CD14-positive monocyte (primary cell): Measurements from ENCODE around the gene TYR. TPM values are rescaled to one million over a fixed set of nuclear protein-coding genes. Genes with fewer than 3 reads are reported as not detected.

ENCODE experiments used
- DNase-seq, 3 donors: peaks; one replicate each; pipeline ENCODE4 v3.0.0-alpha.2; 2011 to 2022
- H2AFZ ChIP-seq: 2 replicates; pipeline ENCODE4 v1.6.0; 2012; ENCODE audit warnings: mild to moderate bottlenecking, low read depth, low read length, inconsistent platforms; ENCODE audit not compliant: insufficient read depth, poor library complexity, severe bottlenecking
- H3K27ac ChIP-seq, 2 donors: 1 replicate in 1 of 2; 2 replicates in 1 of 2; pipeline ENCODE4 v1.5.1; 2012 to 2013; ENCODE audit warnings: low read length in 2 of 2, control low read depth in 1 of 2, inconsistent platforms in 1 of 2, low read depth in 1 of 2, mild to moderate bottlenecking in 1 of 2
- H3K27me3 ChIP-seq, 2 donors: one replicate each; pipeline versions ENCODE4 v1.6.0 to v1.6.1; 2011 to 2013; ENCODE audit warnings: low read length in 2 of 2; ENCODE audit not compliant: control insufficient read depth in 2 of 2, insufficient read depth in 2 of 2
- H3K36me3 ChIP-seq, 2 donors: replicated peaks in 1 of 2; 1 replicate in 1 of 2; 2 replicates in 1 of 2; pipeline versions ENCODE4 v1.5.1 to v1.6.1; 2012 to 2013; ENCODE audit warnings: low read length in 2 of 2, control low read depth in 1 of 2, inconsistent platforms in 1 of 2, mild to moderate bottlenecking in 1 of 2; ENCODE audit not compliant: insufficient read depth in 2 of 2, control insufficient read depth in 1 of 2
- H3K4me1 ChIP-seq, 2 donors: 1 replicate in 1 of 2; 2 replicates in 1 of 2; pipeline versions ENCODE4 v1.5.1 to v1.6.1; 2012 to 2013; ENCODE audit warnings: low read length in 2 of 2, control low read depth in 1 of 2, inconsistent platforms in 1 of 2, mild to moderate bottlenecking in 1 of 2, moderate library complexity in 1 of 2; ENCODE audit not compliant: insufficient read depth in 2 of 2, control insufficient read depth in 1 of 2
- H3K4me2 ChIP-seq: replicated peaks from 2 replicates; pipeline ENCODE3; 2012; ENCODE audit warnings: low read length, moderate library complexity, mild to moderate bottlenecking; ENCODE audit not compliant: poor library complexity, severe bottlenecking; ENCODE audit errors: extremely low read depth
- H3K4me3 ChIP-seq, 3 experiments: fragments of 200-600 bp in 1 of 3; sonication (generic) in 1 of 3; replicated peaks in 1 of 3; 1 replicate in 2 of 3; 2 replicates in 1 of 3; pipeline ENCODE4 v1.5.1; 2011 to 2013; ENCODE audit warnings: low read length in 3 of 3, mild to moderate bottlenecking in 3 of 3, control low read depth in 2 of 3, low read depth in 2 of 3, inconsistent platforms in 1 of 3, moderate library complexity in 1 of 3
- H3K79me2 ChIP-seq: 2 replicates; pipeline ENCODE4 v1.6.0; 2012; ENCODE audit warnings: mild to moderate bottlenecking, control low read depth, inconsistent platforms, low read length, moderate library complexity; ENCODE audit not compliant: insufficient read depth
- H3K9ac ChIP-seq: 2 replicates; pipeline ENCODE4 v1.6.0; 2017; ENCODE audit warnings: low read length, mild to moderate bottlenecking; ENCODE audit not compliant: insufficient read depth, poor library complexity, severe bottlenecking
- H3K9me3 ChIP-seq, 2 donors: replicated peaks in 1 of 2; 1 replicate in 1 of 2; 2 replicates in 1 of 2; pipeline versions ENCODE4 v1.5.1 to v1.6.1; 2012 to 2013; ENCODE audit warnings: low read length in 2 of 2, control low read depth in 1 of 2; ENCODE audit not compliant: control insufficient read depth in 1 of 2, insufficient read depth in 1 of 2
- H4K20me1 ChIP-seq: 2 replicates; pipeline ENCODE4 v1.6.0; 2012; ENCODE audit warnings: mild to moderate bottlenecking, low read length, control low read depth, moderate library complexity; ENCODE audit not compliant: insufficient read depth
- H3K27ac Mint-ChIP-seq, 7 donors: one replicate each; pipeline ENCODE4 v1.8.0; 2020; ENCODE audit warnings: mild to moderate bottlenecking in 7 of 7, mixed read lengths in 7 of 7, moderate library complexity in 6 of 7, inconsistent platforms in 2 of 7
- H3K27me3 Mint-ChIP-seq, 3 donors: one replicate each; pipeline ENCODE4 v1.8.0; 2021 to 2022; ENCODE audit warnings: low read depth in 3 of 3, mild to moderate bottlenecking in 3 of 3, mixed read lengths in 3 of 3, moderate library complexity in 3 of 3, inconsistent platforms in 1 of 3
- H3K36me3 Mint-ChIP-seq, 2 donors: one replicate each; pipeline ENCODE4 v1.8.0; 2020; ENCODE audit warnings: mixed read lengths in 2 of 2, inconsistent platforms in 1 of 2, mild to moderate bottlenecking in 1 of 2
- H3K4me1 Mint-ChIP-seq: one replicate; pipeline ENCODE4 v1.8.0; 2020; ENCODE audit warnings: mild to moderate bottlenecking, mixed read lengths
- H3K4me3 Mint-ChIP-seq, 2 donors: one replicate each; pipeline ENCODE4 v1.8.0; 2020; ENCODE audit warnings: mild to moderate bottlenecking in 2 of 2, mixed read lengths in 2 of 2, moderate library complexity in 1 of 2
- H3K9me3 Mint-ChIP-seq, 7 donors: one replicate each; pipeline ENCODE4 v1.8.0; 2020 to 2022; ENCODE audit warnings: mixed read lengths in 7 of 7, mild to moderate bottlenecking in 6 of 7, moderate library complexity in 6 of 7, inconsistent platforms in 2 of 7
- CTCF ChIP-seq: fragments of 200-600 bp; IDR thresholded peaks from one replicate; pipeline ENCODE4 v1.8.0; 2022; ENCODE audit warnings: antibody characterized with exemption, mild to moderate bottlenecking
- intact Hi-C, 2 donors: fragments of 100-400 bp; cut with micrococcal nuclease; formaldehyde crosslinking; loops; one replicate each; pipeline versions ENCODE4 v1.15.0 to v1.15.1; 2023
- polyA plus RNA-seq, 3 donors: library from polyadenylated mRNA; depleted of rRNA in 1 of 3; unstranded in 2 of 3; stranded (reverse) in 1 of 3; fragments of 300-500 nt in 2 of 3; fragments of >200 nt in 1 of 3; fragmentation: Illumina TruSeq in 2 of 3; gene quantifications; 1 replicate in 2 of 3; 2 replicates in 1 of 3; pipeline ENCODE4 v1.2.3, GENCODE V29; 2012 to 2021

TYR gene
- polyA plus RNA-seq, 3 donors = not detected

- intact Hi-C loops = no loop called here
- Histone ChIP-seq H3K27ac (no peak overlapping the region), H2AFZ (no peak overlapping the region), H3K36me3 (no peaks in the 10 kb centered on the region), H3K4me2 (no peak overlapping the region), H3K27me3 (no peaks in the 10 kb centered on the region), H4K20me1 (no peaks in the 10 kb centered on the region), H3K9ac (no peak overlapping the region), H3K4me3 (no peak overlapping the region), H3K79me2 (no peaks in the 10 kb centered on the region), H3K4me1 (no peaks in the 10 kb centered on the region), H3K9me3 (no peaks in the 10 kb centered on the region)
- Mint-ChIP-seq H3K4me3 (no peak overlapping the region), H3K36me3 (no peaks in the 10 kb centered on the region), H3K4me1 (no peaks in the 10 kb centered on the region), H3K9me3 (peaks cover 0 to 3% (median 0%) of the 10 kb centered on the region in 7 donors), H3K27ac (no peak overlapping the region), H3K27me3 (peaks cover 0 to 3% (median 0%) of the 10 kb centered on the region in 3 donors)
- no peak for DNase-seq
- TF ChIP-seq CTCF = no peak
Observed at GRCh38 chr11:89203814-89204213, 26.1 kb downstream of the TYR start.

DNA sequence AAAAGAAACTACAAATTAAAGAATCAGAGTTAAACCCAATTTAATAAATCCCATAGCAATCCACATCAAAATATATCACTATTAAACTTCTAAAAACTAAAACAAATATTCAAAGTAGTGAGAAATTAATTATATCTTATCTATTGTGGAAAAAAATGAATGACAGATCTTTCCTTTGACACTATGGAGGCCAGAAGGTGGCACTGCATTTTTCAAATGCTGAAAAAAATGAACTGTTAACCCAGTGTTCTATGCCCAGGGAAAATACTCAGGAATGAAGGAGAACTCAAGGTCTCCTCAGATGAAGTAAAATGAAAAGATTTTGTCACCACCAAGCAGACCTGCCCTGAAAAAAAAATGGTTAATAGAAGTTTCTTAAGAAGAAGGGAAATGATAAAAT, 27.7 kb downstream of the TYR start:
- intact Hi-C loops = no loop called here
- H3K9ac ChIP-seq = no peak overlapping the region
- H3K9me3 ChIP-seq = no peaks in the 10 kb centered on the region
- Mint-ChIP-seq H3K27ac (no peak overlapping the region), H3K4me3 (no peak overlapping the region), H3K36me3 (no peaks in the 10 kb centered on the region), H3K27me3 (peaks cover 0 to 3% (median 0%) of the 10 kb centered on the region in 3 donors), H3K9me3 (peaks cover 0 to 4% (median 1%) of the 10 kb centered on the region in 7 donors), H3K4me1 (no peaks in the 10 kb centered on the region)
- H3K27ac ChIP-seq = no peak overlapping the region
- no peaks in the 10 kb centered on the region for H4K20me1 ChIP-seq
- no peaks in the 10 kb centered on the region for H3K36me3 ChIP-seq
- no peaks in the 10 kb centered on the region for H3K4me1 ChIP-seq
- no peak overlapping the region for H3K4me2 ChIP-seq
- no peak overlapping the region for H3K4me3 ChIP-seq
- H3K79me2 ChIP-seq = no peaks in the 10 kb centered on the region
- no peak overlapping the region for H2AFZ ChIP-seq
- H3K27me3 ChIP-seq = no peaks in the 10 kb centered on the region
- DNase-seq = no peak
- no peak for TF ChIP-seq CTCF
